Activated CD4-positive, alpha-beta T cell treated with anti-CD3 and anti-CD28 coated beads, Interleukin-10, Interleukin-2, amounts not matched to agents 100 ng/mL and 50 ng/mL, durations not matched to agents 16 hours and 8 hours (primary cell): ENCODE results near the gene MEGF11.
"Not testable (repeated sequence)": the region's sequence is repeated elsewhere in the genome, so short reads cannot be mapped to it uniquely, and the experiment has no call there.

Source experiments
- DNase-seq: peaks from one replicate; pipeline ENCODE4 v3.0.0-alpha.2; 2020

MEGF11 gene

GRCh38 chr15:66270932-66271331 is 17.4 kb upstream of the MEGF11 start:
- DNase-seq, result no peak

GRCh38 chr15:66269326-66270090 is 16.0 kb upstream of the MEGF11 start:
- DNase-seq, result no peak

- DNase-seq, result no peak
Measured at GRCh38 chr15:66264859-66265513, 11.4 kb upstream of the MEGF11 start.

DNA sequence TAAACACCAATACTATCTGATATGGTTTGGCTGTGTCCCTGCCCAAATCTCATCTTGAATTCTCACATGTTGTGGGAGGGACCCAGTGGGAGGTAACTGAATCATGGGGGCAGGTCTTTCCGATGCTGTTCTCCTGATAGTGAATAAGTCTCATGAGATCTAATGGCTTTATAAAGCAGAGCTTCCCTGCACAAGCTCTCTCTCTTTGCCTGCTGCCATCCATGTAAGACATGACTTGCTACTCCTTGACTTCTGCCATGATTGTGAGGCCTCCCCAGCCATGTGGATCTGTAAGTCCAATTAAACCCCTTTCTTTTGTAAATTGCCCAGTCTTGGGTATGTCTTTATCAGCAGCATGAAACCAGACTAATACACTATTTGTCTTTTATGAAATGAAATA is 9.3 kb upstream of the MEGF11 start:
- DNase-seq, result not testable (repeated sequence)

DNA sequence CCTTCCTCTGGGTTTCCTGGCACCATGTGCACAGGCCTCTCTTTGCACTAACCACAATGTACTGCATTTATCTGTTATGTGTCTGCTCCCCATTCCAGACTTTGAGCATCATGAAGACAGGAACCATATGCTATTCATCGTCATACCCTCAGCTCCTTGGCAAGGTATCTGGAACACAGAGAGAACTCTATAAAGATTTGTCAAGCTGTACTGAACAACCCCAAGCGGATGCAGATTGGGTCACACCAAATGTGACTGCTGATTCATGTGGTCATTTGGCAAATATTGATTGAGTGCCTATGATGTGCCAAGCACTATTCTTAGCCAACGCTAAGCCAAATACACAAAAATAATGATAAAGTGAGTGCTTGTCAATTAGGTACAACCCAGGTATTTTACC is 7.5 kb upstream of the MEGF11 start:
- no peak for DNase-seq

GRCh38 chr15:66256692-66257091 is 3.1 kb upstream of the MEGF11 start:
- DNase-seq, result no peak

- no peak for DNase-seq
Measured at GRCh38 chr15:66254951-66255676, 1.6 kb upstream of the MEGF11 start.

DNA sequence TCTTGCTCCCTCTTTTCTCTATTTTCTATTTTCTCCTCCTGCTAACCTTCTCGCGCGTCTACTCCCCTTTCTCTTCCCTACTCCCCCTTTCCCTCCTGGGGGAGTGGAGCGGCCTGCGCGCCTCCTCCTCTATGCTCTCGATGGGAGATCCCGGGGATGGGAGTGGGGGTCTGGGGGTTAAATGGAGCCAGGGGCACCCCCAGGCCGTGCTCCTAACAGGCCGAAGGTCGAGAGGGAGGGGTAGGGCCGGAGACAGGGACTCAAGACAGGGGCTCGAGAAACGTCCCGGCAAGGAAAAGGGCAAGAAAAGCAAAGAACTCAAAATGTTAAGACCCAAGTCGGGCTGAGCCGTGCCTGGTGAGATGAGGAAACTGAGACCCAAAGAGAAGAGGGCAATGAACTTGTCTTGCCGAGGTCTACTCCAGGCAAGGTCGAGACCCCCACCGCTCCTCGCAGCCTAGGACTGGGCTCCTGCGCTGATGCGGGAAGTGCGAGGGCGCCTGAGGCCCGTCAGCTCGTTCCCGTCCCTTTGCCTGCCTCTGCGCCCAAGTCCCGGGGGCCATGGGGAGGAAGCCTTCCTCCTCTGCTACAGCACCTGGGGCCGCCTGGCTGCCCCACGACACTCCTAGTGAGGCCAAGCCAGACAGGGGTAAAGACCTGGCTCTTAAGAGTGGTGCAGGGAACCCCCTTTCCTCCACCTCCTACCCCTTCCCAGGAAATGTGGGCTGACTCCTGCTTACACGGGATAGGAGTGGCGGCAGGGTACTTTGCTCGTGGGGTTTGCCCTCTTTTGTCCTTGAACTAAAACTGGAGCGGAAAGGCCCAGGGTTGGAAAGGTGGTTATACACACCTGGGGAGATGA is 770 bp upstream of the MEGF11 start:
- DNase-seq, result no peak

GRCh38 chr15:66252685-66253417 is 699 bp downstream of the MEGF11 start:
- DNase-seq, result peak; percentile 18

GRCh38 chr15:66251790-66252684 is 1.5 kb downstream of the MEGF11 start:
- DNase-seq, result peak; percentile 50

- no peak for DNase-seq
Measured at GRCh38 chr15:66251065-66251789, 2.3 kb downstream of the MEGF11 start.

DNA sequence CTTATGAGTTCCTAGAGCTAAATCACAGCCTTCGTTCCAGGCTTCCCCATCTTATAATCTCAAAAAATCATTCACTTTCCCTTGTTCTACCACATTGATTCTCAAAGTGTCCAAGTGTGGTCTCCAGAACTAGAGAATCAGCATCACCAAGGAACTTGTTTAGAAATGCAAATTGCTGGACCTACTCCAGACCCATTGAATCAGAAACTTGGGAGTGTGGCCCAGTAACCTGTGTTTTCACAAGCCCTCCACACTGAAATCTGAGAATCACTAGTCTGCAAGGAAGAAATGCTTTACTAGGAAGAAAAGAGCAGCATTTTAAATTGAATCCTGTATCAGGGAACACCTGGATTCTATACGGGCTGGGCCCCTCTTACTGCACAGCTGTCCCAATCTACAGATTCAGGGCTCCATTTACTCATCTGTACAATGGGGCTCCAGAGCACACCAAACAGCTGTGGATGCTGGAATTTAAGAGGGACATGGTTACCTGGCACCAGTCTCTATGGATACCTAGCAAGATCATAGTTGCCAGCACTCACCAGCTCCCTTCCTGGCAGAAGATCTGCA is 3.9 kb downstream of the MEGF11 start:
- no peak for DNase-seq

DNA sequence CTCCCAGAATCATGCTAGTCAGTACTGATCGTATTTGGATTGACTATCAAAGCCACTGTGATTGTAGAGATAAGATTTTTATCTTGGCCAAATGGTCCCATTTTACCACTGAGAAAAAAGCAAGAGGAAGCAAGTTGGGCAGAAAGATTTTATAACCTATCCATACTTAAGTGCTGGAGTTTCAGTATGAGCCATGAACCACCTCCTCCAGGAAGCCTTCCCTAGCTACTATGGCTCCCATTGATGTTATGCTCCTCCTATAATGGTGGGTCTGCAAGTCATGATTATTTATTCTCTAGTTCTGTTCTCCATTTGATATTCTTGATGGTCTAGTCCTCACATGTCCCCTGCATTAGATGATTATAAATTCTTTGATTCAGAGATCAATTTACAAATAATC is 6.6 kb downstream of the MEGF11 start:
- no peak for DNase-seq

GRCh38 chr15:66245832-66246231 is 7.7 kb downstream of the MEGF11 start:
- DNase-seq, result not testable (repeated sequence)

DNA sequence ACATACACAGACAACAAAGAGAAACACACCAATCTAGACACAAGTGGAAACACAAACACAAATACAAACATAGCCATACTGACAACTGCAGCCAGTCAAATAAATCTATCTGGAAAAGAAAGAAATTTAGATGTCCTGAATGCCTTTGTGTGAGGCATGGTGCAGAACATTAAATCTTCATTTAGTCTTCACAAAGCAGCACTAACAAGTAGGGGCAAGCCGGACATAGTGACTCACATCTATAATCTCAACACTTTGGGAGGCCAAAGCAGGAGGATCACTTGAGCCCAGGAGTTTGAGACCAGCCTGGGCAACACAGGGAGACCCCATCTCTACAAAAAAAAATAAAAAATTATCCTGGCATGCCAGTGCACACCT is 11.7 kb downstream of the MEGF11 start:
- no peak for DNase-seq

GRCh38 chr15:66241087-66241907 is 12.3 kb downstream of the MEGF11 start:
- DNase-seq, result no peak

DNA sequence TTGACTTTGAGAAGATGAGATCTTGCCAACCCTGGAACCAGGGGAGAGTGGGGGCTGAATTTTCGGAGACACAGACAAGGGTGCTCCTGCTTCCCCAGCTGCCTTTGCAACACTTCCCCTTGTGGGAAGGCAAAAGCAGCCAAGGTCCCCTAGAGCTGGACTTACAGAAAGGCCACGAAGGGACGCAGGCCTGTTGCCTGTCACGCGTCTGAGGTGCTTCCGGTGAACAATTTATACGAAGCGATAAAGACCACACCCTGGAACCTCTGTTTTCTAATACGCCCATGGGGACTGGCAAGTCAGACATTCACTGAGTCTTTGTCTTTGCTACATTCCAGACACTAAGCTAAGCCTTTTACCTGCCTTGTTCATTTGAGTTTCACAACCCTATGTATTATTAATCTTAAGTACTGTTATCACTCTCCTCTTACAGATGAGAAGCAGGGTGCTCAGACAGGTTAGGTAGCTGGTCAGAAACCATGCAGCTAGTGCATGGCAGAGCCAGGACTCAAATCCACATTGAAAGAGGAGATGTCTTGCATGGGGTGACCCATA is 13.2 kb downstream of the MEGF11 start:
- no peak for DNase-seq

DNA sequence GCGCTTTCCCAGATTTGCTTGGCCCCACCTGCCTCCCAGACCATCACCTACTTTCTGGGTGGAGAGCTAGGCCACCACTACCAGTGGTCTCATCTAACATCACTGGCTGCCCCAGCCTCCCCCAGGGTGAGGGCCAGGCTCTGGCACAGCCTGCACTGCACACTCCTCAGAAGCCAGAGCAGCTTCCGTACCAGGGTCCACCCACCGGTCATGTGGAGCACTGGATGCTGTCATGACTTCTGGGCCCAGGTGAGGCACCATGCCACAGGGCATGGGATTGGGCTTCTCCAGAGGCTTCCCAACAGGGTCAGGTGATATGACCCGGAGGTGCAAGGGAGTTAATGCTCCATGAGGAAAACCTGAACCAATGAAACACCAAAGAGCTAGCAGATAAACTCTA is 14.0 kb downstream of the MEGF11 start:
- DNase-seq, result no peak

DNA sequence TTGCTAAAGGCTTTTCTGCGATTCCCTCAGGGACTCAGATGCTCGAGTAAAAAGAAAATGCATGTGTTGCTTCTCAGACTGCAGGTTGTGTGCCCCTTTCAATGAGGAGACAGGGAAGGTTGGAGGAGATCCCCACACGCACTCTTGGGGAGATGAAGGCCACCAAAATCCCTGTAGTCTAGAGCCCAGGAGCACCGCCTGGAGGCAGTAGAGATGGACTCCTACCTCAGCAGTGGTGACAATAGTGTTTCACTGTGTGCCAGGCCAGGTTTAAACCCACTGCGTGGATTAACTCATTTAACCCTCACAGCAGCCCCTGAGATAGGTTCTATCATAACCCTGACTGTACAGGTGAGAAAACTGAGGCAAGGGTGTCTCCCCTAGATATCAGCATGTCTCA is 15.2 kb downstream of the MEGF11 start:
- no peak for DNase-seq
